Dedifferentiated amniotic fluid mesenchymal stem cell (primary cell): ENCODE results near the gene NR2C1.

Source experiments
- DNase-seq: peaks from one replicate; pipeline ENCODE4 v3.0.0-alpha.2; 2016; ENCODE audit errors: extremely low spot score

Gene NR2C1

DNA sequence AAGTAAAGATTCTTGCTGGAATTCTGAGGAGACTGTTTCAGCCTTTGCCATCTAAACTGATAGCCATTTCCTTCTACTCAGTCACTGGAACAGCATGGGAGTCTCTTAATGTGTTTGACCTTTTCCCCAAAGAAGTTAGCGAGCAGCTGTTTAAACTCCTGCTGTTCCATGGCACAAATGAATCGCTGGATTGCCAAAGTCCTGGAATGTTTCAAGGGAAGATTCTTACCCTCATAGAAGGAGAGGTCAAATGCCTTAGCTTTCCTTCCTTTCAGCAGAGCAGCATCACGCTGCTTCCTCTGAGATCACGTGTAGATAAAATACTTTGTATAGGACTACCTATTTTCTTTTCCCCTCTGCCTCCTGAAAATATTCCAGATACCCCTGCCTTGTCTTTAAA lies 10.5 kb upstream of the NR2C1 start:
- DNase-seq, result no peak

DNA sequence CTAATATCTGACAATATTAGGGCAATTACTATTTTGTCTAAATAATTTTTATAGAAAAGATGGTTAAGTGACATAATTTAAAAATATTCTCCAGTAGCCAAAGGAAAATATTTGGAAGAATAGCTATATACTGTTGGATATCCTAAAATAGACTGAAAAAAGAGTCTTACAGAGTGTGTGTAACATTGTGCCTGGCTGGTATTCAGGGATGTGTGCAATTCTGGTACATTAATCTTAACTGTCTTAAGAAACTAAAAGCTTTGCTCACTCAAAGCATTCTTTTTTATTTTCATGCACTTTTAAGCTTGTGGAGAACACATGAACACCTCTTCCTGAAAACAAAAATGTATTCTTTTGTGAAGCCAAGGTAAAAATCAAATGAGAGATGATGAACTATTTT lies 10.1 kb upstream of the NR2C1 start:
- no peak for DNase-seq

DNA sequence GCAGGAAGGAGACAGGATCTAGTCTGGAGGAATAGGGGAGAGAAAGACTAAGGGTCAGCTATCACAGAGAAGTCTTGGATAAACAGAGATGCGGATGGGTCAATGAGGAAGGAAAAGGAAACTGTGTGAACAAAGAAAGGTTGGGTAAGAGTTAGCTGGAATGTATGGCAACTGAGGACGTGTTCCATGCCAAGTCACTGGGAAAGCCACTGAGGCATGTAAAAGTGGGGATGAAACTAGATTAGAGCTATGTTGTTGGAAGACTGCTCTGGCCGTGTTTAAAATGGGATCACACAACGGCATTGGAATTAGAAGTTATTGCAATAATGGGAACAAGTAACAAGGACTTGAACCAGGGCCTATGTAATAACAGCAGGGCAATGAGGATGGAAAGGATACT lies 3.9 kb upstream of the NR2C1 start:
- no peak for DNase-seq

DNA sequence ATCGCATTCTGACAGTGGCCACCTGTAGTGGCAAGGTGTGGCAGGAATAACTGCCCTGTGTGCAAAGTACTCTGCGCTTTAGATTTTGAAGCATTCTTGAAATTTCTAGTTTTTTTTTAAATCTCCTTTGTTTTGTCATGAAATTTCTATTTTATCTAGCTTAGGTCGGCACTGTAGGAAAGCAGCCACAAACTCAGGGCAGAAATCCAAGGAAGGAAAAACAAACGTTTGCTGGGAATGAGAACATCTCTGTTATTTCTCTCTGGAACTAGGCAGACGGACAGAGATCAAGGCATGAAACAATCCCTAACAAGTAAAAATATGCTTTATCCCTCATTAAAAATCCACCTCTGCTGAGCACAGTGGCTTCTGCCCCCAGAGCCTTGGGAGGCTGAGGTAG lies 1.3 kb upstream of the NR2C1 start:
- DNase-seq, result no peak

DNA sequence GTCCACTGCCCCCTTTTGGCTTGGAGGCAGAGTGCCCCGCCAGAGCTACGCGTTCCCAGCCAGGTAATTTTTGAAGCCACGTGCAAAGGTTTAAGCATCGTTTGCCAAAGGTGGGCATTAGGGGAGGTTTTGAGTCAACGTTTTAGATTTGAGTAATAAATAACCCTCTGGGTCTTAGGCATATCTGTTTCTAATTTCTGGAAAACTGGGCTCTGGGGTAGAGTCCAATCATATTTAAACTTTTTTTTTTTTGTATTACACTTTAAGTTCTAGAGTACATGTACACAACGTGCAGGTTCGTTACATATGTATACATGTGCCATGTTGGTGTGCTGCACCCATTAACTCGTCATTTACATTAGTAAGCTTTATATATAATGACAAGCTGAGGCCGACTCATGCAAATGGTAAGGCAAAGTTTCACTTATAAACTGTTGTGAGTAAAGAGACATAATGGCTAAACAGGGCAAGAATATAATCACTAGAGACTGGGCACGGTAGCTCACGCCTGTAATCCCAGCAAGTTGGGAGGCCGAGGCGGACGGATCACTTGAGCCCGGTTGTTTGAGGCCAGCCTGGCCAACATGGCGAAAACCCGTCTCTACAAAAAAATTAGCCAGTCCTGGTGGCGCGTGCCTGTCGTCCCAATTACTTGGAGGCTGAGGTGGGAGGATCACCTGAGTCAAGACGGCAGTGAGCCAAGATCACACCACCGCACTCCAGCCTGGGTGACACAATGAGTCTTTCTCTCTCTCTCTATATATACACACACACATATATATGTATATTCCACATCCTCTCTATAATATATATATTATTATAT lies 491 bp upstream of the NR2C1 start:
- DNase-seq, result no peak

DNA sequence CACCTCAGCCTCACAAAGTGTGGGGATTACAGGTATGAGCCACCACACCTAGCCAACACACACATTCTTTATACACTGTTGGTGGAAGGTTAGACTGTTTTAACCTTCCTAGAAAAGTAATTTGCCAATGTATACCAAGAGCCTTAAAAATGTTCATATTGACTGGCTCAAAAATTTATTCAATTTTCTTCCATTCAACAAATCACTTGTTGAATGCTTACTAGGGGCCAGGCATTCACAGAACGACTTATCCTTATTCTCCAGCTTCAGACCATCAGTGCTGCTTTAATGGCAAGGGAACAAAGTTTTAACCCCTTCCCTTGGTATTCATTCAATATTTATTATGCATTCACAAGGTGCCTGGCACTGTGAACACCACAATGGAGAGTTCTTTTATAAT lies 3.0 kb downstream of the NR2C1 start:
- DNase-seq, result no peak

DNA sequence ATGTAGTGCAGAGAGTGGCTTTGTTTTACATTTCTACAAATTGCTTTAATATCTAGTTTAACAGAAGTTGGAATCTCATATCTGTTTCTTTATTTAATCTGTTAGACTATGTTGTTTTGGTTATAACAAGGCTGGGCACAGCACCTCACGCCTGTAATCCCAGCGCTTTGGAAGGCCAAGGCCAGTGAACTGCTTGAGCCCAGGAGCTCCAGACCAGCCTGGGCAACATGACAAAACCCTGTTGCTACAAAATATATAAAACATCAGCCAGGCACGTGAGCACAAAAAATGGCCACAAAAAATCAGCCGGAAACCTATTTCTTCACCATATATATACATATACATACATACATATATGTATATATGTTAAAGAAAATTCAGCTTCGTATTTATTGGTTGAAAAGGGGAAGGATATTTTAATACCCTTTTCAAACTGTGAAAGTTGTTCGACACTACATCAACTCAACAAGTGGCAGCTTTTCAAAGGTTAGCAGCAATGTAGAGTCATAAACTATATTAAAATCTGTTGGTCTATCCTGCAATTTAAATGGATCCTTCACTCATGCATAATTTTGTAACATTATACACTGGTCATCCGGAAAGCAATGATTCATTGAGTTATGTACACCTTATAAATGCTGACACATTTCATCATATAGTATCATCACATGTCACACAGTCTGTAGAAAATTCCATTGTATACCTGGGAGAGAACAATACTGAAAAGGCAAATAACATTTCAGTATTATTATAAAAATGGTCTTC lies 7.1 kb downstream of the NR2C1 start:
- DNase-seq, result no peak

DNA sequence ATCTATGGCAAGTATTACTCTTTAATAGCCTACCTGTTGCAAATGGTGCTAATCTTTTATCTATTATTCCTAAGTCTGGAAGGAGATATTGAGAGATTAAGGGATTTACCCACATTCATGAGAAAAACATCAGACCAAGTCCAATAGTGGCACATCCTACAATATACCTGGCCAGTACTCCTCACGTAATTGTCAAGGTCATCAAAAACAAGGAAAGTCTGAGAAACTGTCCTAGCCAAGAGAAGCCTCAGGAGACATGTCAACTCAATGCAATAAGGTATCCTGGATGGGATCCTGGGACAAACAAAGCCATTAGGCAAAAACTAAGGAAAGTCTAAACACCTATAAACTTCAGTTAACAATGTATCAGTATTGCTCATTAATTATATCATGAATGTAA lies 12.5 kb downstream of the NR2C1 start:
- DNase-seq, result no peak

DNA sequence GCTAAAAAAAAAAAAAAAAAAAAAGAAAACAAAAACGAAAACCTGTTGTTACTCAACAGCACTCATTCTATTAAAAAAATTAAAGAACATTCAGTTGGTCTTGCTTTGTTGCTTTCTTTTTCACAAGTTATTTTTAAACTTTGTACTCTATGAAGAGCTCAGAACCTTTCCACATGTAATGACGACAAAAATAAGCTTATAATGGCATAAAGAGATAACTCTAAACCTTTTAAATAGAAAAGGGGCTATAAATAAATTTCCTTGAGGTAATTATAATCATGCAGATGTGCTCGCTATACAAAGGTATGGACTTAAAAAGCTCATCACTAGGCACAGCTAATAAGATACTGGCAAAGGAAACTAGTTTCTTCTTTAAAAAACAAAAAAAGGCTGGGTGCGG lies 13.4 kb downstream of the NR2C1 start:
- no peak for DNase-seq

DNA sequence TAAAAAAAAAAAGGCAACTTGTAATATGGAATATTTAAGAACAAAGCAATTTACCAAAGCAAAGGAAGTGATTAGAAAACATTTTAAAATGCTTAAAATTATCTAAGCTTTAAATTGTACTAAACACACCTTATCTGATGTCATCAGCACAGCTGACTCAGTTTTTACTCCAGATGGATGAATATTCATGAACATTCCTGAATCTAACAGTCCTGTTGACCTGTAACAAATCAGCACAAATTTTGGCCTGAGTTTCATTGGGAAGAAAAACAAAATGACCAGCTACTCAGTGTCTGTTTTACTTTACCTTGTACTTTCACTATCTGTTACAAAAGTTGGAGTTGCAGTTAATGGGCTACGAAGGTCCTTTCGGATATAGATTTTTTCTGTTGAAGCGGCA lies 16.0 kb downstream of the NR2C1 start:
- no peak for DNase-seq

DNA sequence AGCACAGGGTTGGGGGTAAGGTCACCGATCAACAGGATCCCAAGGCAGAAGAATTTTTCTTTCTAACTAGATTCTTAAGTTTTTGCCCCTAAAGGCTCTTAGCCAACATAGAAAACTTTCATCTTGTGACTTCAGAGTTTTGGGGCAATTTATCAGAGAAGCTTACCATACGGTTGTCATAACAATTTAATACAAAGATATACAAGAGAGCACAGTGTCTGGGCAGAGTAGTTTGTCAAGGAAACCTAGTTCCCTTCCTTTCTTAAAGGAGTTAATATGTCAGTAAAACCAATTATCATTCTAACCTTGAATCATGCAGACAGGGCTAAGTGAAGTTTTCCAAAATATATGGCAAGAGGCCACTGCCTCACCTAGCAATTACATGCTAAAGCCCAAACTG lies 18.4 kb downstream of the NR2C1 start:
- DNase-seq, result no peak

DNA sequence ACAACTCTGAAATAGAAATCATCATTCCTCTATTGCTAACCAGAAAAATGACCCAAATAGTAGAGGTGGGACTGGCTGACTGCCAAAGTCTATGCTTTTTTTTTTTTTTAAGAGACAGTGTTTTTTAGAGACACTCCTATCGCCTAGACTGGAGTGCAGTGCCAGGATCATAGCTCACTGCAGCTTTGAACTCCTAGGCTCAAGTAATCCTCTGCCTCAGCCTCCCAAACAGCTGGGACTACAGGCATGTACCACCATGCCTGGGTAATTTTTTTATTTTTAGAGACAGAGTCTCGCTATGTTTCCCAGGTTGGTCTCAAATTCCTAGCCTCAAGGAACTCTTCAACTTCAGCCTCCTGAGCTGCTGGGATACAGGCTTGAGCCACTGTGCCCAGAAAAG lies 19.2 kb downstream of the NR2C1 start:
- no peak for DNase-seq

DNA sequence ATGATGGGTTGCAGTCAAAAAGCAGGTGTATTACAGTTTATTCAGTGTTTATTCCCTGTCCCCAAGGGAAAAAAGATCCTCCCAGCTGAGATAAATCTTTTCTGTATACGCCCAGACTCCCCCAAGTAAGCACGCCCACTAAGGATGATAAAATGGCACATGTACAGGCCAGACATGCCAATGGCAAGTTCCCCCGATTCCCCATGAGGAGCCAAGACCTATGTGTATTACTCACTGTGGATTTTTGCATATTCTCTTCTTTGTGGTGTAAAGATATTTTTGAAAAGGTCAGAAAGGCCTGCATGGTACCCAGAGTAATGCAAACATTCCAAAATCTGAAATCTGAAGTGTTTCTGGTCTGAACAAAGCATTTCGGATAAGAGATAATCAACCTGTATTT lies 22.2 kb downstream of the NR2C1 start:
- no peak for DNase-seq

DNA sequence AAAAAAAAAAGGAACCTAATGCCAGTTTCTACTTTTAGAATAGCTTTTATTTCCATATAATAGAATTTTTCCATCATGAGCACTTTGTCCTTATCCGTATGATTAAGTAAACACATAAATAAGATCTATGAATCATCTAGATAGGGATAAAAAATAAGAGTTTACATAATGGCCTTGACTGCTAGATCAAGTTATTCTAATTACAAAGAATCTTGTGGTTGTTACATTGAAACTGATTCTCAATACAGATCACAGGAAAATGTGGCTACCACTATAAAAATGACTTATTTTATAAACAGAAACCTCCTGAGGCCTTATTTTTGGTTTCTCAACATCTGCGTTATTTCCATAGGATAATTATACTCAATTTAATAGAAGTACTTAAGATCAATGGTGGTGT lies 35.5 kb downstream of the NR2C1 start:
- no peak for DNase-seq

DNA sequence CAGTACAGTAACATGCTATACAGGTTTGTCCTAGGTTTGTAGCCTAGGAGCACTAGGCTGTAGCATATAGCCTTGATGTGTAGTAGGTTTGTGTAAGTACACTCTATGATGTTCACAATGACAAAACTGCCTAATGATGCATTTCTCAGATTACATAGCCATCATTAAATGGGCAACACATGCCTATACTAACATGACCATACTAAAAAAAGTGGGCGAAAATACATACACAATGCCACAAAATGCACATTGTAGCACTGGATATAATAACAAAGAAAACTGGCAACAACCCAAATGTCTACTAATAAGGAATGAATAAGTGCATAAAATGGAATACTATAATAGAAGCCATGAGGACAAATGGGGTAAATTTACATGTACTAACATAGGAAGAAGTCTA lies 38.7 kb downstream of the NR2C1 start:
- no peak for DNase-seq

DNA sequence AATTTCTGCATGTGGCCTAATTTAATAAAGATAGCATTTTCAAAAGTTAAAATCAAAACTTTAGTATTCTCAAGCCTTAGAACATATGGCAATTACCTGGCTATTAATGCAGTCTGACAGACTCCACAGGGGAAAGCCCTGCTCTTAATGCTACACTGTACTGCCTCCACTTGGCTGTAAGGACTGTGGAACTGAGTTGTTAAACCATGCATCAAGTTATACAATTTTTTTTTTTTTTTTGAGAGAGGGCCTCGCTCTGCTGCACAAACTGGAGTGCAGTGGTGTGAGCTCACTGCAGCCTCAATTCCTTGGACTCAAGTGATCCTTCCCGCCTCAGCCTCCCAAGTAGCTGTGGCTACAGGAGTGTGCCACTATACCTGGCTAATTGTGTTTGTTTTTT lies 50.9 kb downstream of the NR2C1 start:
- DNase-seq, result no peak

DNA sequence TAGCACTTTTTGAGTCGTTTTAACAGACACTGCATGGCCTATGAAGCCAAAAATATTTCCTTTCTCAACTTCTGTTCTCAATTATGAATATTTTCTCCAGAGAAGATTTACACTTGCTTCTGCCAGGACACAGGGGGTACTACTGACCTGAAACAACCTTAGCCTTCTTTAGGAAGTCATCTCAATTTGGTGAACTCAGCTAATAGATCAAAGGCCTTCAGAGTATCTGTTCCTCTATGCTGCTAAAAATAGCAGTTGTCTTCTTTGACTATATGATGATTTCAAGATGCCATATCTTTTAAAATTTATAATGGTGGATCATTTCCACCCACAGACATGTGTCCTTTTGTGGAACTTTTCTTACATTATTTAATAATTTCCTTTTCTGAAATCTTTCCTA lies 55.9 kb downstream of the NR2C1 start:
- no peak for DNase-seq

DNA sequence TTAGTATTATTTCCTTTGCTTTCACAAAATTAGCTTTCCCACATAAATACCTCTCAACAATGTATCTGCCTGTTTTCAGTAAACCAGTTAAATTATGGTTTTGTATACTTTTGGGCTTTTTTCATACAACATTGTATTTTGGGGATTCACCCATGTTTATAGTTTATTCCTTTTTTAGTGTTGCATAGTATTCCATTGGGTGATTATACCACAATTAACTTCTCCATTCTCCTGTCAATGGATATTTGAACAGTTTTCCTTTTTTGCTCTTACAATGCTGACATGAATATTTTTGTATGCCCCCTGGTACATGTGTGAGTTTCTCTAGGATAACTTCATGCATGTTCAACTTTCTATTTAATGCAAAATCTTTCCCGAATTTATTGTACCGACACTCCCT lies 57.3 kb downstream of the NR2C1 start:
- DNase-seq, result no peak

DNA sequence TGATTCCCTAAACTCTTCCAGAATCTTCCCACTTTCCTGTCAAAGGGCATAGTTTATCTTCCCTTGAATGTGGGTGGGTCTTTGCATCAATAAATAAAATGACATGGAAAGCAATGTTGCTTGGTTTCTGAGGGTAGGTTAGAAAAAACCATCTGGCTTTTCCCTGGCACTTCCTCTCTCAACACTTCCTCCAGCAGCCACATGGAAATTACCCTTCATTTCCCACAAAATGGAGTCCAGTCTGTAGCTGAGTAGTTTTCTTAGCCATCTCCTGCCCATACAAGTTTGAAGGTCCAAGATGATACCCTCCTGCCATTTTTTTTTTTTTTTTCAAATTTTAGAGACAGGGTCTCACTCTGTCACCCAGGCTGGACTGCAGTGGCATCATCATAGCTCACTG lies 58.9 kb downstream of the NR2C1 start:
- no peak for DNase-seq

DNA sequence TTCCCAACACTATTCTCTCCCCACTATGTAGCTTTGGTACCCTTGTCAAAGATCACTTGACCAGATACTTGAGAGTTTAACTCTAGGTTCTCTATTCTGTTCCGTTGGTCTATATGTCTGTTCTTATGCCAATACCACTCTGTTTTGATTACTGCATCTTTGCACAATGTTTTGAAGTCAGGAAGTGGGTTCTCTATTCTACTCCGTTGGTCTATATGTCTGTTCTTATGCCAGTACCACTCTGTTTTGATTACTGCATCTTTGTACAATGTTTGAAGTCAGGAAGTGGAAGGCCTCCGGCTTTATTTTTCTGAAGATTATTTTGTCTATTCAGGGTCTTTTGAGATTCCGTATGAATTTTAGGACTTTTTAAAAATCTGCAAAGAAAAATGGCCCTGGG lies 67.2 kb downstream of the NR2C1 start:
- no peak for DNase-seq

DNA sequence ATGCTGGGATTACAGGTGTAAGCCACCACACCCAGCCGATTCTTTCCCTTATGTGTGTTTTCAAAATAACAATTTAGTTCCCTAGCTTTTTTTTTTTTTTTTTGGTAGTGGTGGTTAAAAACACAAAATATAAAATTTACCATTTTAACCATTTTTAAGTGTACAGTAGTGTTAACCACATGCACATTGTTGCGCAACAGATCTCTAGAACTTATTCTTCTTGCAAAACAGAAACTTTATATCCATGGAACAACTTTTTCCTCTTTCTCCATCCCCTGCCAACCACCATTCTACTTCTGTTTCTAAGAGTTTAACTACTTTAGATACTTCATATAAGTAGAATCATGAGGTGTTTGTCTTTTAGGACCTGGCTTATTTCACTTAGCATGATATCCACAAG lies 68.8 kb downstream of the NR2C1 start:
- no peak for DNase-seq

DNA sequence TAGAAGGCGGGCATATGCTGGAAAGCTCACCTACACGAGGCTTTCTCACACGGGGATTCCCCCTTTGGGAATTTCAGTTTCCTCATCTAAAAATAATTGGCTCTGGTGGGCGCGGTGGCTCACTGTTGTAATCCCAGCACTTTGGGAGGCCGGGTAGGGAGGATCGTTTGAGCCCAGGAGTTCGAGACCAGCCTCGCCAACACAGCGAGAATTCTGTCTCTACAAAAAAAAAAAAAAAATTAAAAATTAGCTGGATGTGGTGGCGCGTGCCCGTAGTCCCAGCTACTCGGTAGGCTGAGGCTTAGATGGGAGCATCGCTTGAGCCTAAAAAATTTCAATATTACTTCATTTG lies 69.5 kb downstream of the NR2C1 start:
- no peak for DNase-seq

DNA sequence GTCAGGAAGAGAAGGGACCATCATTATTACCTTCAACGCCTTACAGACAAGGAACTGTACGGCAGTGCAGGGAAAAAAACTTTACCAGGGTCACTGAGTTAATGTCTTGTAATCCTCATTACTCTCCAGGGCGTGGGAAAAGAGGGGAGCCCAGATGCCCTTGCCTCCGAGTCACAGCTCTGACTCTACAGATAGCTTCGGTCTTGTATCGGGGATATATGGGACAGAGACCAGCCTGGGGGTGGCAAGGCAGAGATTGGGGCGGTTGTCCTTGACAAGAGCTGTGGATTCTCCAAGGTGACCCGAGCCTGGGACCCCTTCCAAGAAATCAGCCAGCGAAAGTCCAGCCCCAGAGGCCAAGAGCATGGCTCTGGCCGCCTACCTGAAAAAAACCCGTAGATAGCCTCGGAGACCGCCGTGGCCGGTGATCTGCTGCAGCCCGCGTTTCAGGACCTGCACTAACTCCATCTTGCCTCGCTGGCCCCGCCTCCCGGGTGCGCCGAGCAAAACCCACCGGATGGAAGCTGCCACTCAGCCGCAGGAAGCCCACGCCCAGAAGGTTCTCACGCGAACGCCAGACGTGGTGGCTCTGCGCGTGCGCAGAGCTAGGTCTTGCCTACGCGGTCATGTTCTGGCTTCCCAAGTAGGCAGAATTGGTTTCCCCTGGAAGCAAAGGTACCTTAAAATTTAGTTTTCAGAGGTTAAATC lies 70.1 kb downstream of the NR2C1 start, which contains the start of gene NDUFA12:
NDUFA12 (minus strand) TSS at position 485 of the 708 bp plus-strand sequence; CDS start at position 468, 17 bp downstream.
- peak; percentile 96 for DNase-seq
